ENCODE measurements around the gene MEPCE.

DNA sequence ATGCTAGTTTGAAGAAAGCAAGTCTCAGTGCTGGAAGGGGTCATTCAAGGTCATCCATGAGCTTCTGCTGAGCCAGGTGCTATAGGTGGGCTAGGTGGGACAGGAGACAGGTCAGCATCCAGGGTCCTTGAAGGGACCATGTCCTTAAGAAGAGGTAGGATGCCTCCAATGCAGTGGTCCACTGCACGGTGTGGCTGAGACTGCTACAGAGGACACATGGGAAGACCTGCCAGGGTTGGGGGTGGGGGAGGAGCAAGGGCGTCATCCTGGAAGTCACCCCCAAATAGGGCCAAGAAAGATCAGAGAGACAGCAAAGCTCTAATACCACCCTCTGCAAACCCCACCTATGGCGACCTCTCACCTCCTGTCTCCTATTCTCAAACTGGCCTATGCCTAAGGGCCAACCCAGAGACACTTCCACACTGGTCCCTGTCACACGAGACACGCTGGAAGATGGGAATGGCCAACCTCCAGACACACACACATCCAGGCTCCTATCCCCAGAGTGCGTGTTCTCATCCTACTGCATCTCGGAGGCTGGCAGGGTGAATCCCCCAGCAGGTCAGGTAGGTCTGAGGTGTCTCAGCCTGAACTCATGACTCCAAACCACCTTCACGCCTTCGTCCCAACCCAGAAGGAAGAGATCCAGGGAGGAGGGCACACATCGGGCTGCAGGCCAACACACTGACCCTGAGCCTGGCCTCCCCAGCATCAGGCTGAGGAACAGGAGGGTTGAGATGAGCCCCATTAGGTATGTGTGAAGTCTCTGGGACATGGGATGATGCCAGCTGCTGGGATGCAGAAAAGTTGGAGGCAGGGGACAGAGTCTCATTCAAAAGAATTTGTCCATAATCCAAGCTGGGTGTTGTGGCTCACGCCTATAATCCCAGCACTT, 12.3 kb downstream of the MEPCE start:
- TF ChIP-seq CTCF (conservative IDR thresholded peaks at IDR 0.05 in 1 of 2, IDR thresholded peaks at IDR 0.05 in 1 of 2; ENCODE audit: extremely low read depth in 1 of 2, insufficient read depth in 1 of 2, low read depth in 1 of 2, low read length in 2 of 2) (no peak), EZH2 (IDR thresholded peaks at IDR 0.05; ENCODE audit: borderline replicate concordance, low read length) (no peak)

Measured in mammary epithelial cell (primary cell).